ENCODE data around the gene MYO5B. TPM values are rescaled to one million over a fixed set of nuclear protein-coding genes. Genes with fewer than 3 reads are reported as not detected.

Gene MYO5B
- polyA plus RNA-seq, 1 of the 3 experiments (the other 2 are of a cell fraction): 1.3 TPM

- H3K4me1 ChIP-seq (ENCODE audit: control insufficient read depth in 1 of 2, insufficient read depth in 2 of 2, low read depth in 1 of 2, low read length in 1 of 2): no peaks in the 10 kb centered on the region
- 55% methylated on average over 5 of the region's 6 CpGs for WGBS (ENCODE audit: low lambda C conversion rate)
- no peaks in the 10 kb centered on the region for H3K79me2 ChIP-seq (ENCODE audit: insufficient read depth)
- no peaks in the 10 kb centered on the region for H3K9me3 ChIP-seq
- H3K27me3 ChIP-seq (ENCODE audit: insufficient read depth): peaks cover 20% of the 10 kb centered on the region
- H4K20me1 ChIP-seq (ENCODE audit: insufficient read depth): no peaks in the 10 kb centered on the region
- no peaks in the 10 kb centered on the region for H3K9me2 ChIP-seq
- ChIA-PET CTCF (interaction anchor here (4.7 kb wide), 1 partner anchor 15 kb away, joined by 24 read pairs; no protein-coding TSS in a partner anchor), POLR2A (no interaction called here)
- TF ChIP-seq IRF3 (IDR thresholded peaks at IDR 0.05; ENCODE audit: low read depth, low read length) (no peak), TCF12 (IDR thresholded peaks at IDR 0.05) (no peak), FOXM1 (IDR thresholded peaks at IDR 0.05; ENCODE audit: low read depth) (no peak), SMC3 (IDR thresholded peaks at IDR 0.05; ENCODE audit: low read depth, low read length) (no peak), RXRA (IDR thresholded peaks at IDR 0.05; ENCODE audit: borderline replicate concordance, low read depth) (no peak), TAF1 (IDR thresholded peaks at IDR 0.05; ENCODE audit: borderline replicate concordance, low read depth, low read length) (no peak), NRF1 (IDR thresholded peaks at IDR 0.05; ENCODE audit: low read depth, low read length) (no peak), POLR2AphosphoS5 (IDR thresholded peaks at IDR 0.05; ENCODE audit: low read depth, low read length) (no peak)
- no peaks in the 10 kb centered on the region for H3K36me3 ChIP-seq (replicated peaks in 1 of 2; ENCODE audit: control insufficient read depth in 1 of 2, insufficient read depth in 2 of 2, low read length in 1 of 2)
- H3F3A ChIP-seq (replicated peaks; ENCODE audit: insufficient read depth): no peaks in the 10 kb centered on the region
- no peak for DNase-seq
- no peak overlapping the region for H3K27ac ChIP-seq (ENCODE audit: low read depth in 2 of 2, low read length in 1 of 2)
- no peak overlapping the region for H3K9ac ChIP-seq
- no peak overlapping the region for H3K4me2 ChIP-seq
- no peak overlapping the region for H3K4me3 ChIP-seq (ENCODE audit: low read depth in 2 of 2, low read length in 1 of 2)
- H2AFZ ChIP-seq (ENCODE audit: low read depth): no peak overlapping the region
These were observed 6.3 kb downstream of the MYO5B start for GRCh38 chr18:50188652-50189051.

GRCh38 chr18:50187659-50188058, 7.3 kb downstream of the MYO5B start:
- Histone ChIP-seq H3K4me1 (ENCODE audit: control insufficient read depth in 1 of 2, insufficient read depth in 2 of 2, low read depth in 1 of 2, low read length in 1 of 2) (no peaks in the 10 kb centered on the region), H3K4me3 (ENCODE audit: low read depth in 2 of 2, low read length in 1 of 2) (no peak overlapping the region), H3K27me3 (ENCODE audit: insufficient read depth) (peaks cover 11% of the 10 kb centered on the region; the same call in 1 of the 2 replicates), H2AFZ (ENCODE audit: low read depth) (no peak overlapping the region), H3K36me3 (replicated peaks in 1 of 2; ENCODE audit: control insufficient read depth in 1 of 2, insufficient read depth in 2 of 2, low read length in 1 of 2) (no peaks in the 10 kb centered on the region), H3K9me3 (no peaks in the 10 kb centered on the region), H3K79me2 (ENCODE audit: insufficient read depth) (no peaks in the 10 kb centered on the region), H3K9ac (no peak overlapping the region), H4K20me1 (ENCODE audit: insufficient read depth) (no peaks in the 10 kb centered on the region), H3K27ac (ENCODE audit: low read depth in 2 of 2, low read length in 1 of 2) (no peak overlapping the region), H3F3A (replicated peaks; ENCODE audit: insufficient read depth) (no peaks in the 10 kb centered on the region), H3K4me2 (no peak overlapping the region), H3K9me2 (no peaks in the 10 kb centered on the region)
- 45% methylated on average over 3 of the region's 3 CpGs for WGBS (ENCODE audit: low lambda C conversion rate)
- DNase-seq: no peak
- POLR2A ChIA-PET: no interaction called here
- CTCF ChIA-PET: interaction anchor here (1.0 to 4.7 kb wide), 5 partner anchors 8 to 169 kb away, joined by 3 to 24 read pairs (median 6); no protein-coding TSS in a partner anchor
- TF ChIP-seq GATA2 (CRISPR knock-in tag; IDR thresholded peaks at IDR 0.05) (no peak), USF2 (IDR thresholded peaks at IDR 0.05; ENCODE audit: borderline replicate concordance, low read depth, low read length) (no peak), USF1 (IDR thresholded peaks at IDR 0.05; ENCODE audit: borderline replicate concordance, low read depth) (no peak), RXRA (IDR thresholded peaks at IDR 0.05; ENCODE audit: borderline replicate concordance, low read depth) (no peak), NFIC (IDR thresholded peaks at IDR 0.05; ENCODE audit: borderline replicate concordance) (no peak), REST (IDR thresholded peaks at IDR 0.05; ENCODE audit: low read depth, low read length) (no peak), ZBTB33 (IDR thresholded peaks at IDR 0.05; ENCODE audit: borderline replicate concordance, low read depth) (no peak), GABPA (IDR thresholded peaks at IDR 0.05; ENCODE audit: low read depth) (no peak), POLR2AphosphoS5 (IDR thresholded peaks at IDR 0.05; ENCODE audit: low read depth, low read length) (no peak), EZH2phosphoT487 (IDR thresholded peaks at IDR 0.05; ENCODE audit: borderline replicate concordance, low read depth) (no peak), MEF2A (IDR thresholded peaks at IDR 0.05; ENCODE audit: borderline replicate concordance, low read depth) (no peak), RFX5 (IDR thresholded peaks at IDR 0.05; ENCODE audit: low read length) (no peak)

All from SK-N-SH (cell line).